Measurements from ENCODE around the gene C6orf47. TPM values are rescaled to one million over a fixed set of nuclear protein-coding genes. Genes with fewer than 3 reads are reported as not detected.

Gene C6orf47
- total and polyA plus RNA-seq, 2 of the 13 experiments (the other 11 are each of a cell fraction or from before 2014, with no cell fraction given) = 1.7 to 18.1 TPM

- TF ChIP-seq USF2 (IDR thresholded peaks at IDR 0.05; ENCODE audit: low read depth, low read length) (peak; percentile 61), USF2 (CRISPR knock-in tag; IDR thresholded peaks at IDR 0.05; ENCODE audit: borderline replicate concordance) (peak; percentile 75), RBAK (CRISPR knock-in tag; IDR thresholded peaks at IDR 0.05) (peak; percentile 6; the same call in 1 of the 2 replicates), SALL1 (CRISPR knock-in tag; IDR thresholded peaks at IDR 0.05) (peak; percentile 72), JUNB (CRISPR knock-in tag; IDR thresholded peaks at IDR 0.05; ENCODE audit: borderline replicate concordance) (no peak), HOXA7 (CRISPR knock-in tag; IDR thresholded peaks at IDR 0.05) (no peak), ZSCAN9 (CRISPR knock-in tag; IDR thresholded peaks at IDR 0.05; ENCODE audit: borderline replicate concordance) (0 out of 2 replicates have a peak, but pooled peaks have one; percentile 25), ZNF773 (CRISPR knock-in tag; IDR thresholded peaks at IDR 0.05; ENCODE audit: borderline replicate concordance) (0 out of 2 replicates have a peak, but pooled peaks have one; percentile 29), RFXANK (CRISPR knock-in tag; IDR thresholded peaks at IDR 0.05) (peak; percentile 58; the same call in 1 of the 2 replicates), HNF1A (IDR thresholded peaks at IDR 0.05; ENCODE audit: low read depth) (0 out of 2 replicates have a peak, but pooled peaks have one; percentile 37), HNF1A (CRISPR knock-in tag; IDR thresholded peaks at IDR 0.05; ENCODE audit: borderline replicate concordance) (peak; percentile 51; the same call in 1 of the 2 replicates), SMYD3 (CRISPR knock-in tag; IDR thresholded peaks at IDR 0.05) (peak; percentile 97), ZBTB38 (CRISPR knock-in tag; IDR thresholded peaks at IDR 0.05) (no peak), ZNF572 (CRISPR knock-in tag; IDR thresholded peaks at IDR 0.05) (peak; percentile 80; the same call in 1 of the 2 replicates), SETDB1 (CRISPR knock-in tag; IDR thresholded peaks at IDR 0.05; ENCODE audit: borderline replicate concordance) (no peak), DMTF1 (CRISPR knock-in tag; IDR thresholded peaks at IDR 0.05) (peak; percentile 20; the same call in 1 of the 2 replicates), TBX3 (IDR thresholded peaks at IDR 0.05; ENCODE audit: borderline replicate concordance) (no peak), MAX (IDR thresholded peaks at IDR 0.05) (peak; percentile 69), TBP (CRISPR knock-in tag; IDR thresholded peaks at IDR 0.05) (0 out of 2 replicates have a peak, but pooled peaks have one; percentile 20)
Measured at GRCh38 chr6:31665501-31666336, 5.1 kb upstream of the C6orf47 start, which contains the start of gene CSNK2B (continued).

Measured in HepG2 (cell line).